ENCODE results near the gene DEFB132. TPM values are rescaled to one million over a fixed set of nuclear protein-coding genes. Genes with fewer than 3 reads are reported as not detected.

DEFB132 gene
- total and polyA plus RNA-seq, 2 of the 13 experiments (the other 11 are each of a cell fraction or from before 2014, with no cell fraction given): not detected

- TF ChIP-seq ZNF646 (CRISPR knock-in tag; IDR thresholded peaks at IDR 0.05) (no peak), ZNF18 (CRISPR knock-in tag; IDR thresholded peaks at IDR 0.05; ENCODE audit: insufficient replicate concordance) (peak; percentile 98), ZNF337 (CRISPR knock-in tag; IDR thresholded peaks at IDR 0.05; ENCODE audit: borderline replicate concordance, low read depth) (peak; percentile 98), ZFX (CRISPR knock-in tag; IDR thresholded peaks at IDR 0.05; ENCODE audit: low read depth) (peak; percentile 93), SNAPC4 (CRISPR knock-in tag; IDR thresholded peaks at IDR 0.05) (peak; percentile 98), ZNF720 (CRISPR knock-in tag; IDR thresholded peaks at IDR 0.05) (peak; percentile 36; the same call in 1 of the 2 replicates), MTERF4 (CRISPR knock-in tag; IDR thresholded peaks at IDR 0.05) (peak; percentile 98), ZNF496 (CRISPR knock-in tag; IDR thresholded peaks at IDR 0.05; ENCODE audit: insufficient replicate concordance) (no peak), HNRNPLL (IDR thresholded peaks at IDR 0.05; ENCODE audit: low read depth, low read length, poor library complexity, severe bottlenecking) (peak; percentile 100), ZNF468 (CRISPR knock-in tag; IDR thresholded peaks at IDR 0.05) (no peak; the same call in 1 of the 2 replicates), MED1 (CRISPR knock-in tag; IDR thresholded peaks at IDR 0.05) (peak; percentile 96), ZFP36L2 (CRISPR knock-in tag; IDR thresholded peaks at IDR 0.05) (peak; percentile 66; the same call in 1 of the 2 replicates), MIXL1 (CRISPR knock-in tag; IDR thresholded peaks at IDR 0.05) (peak; percentile 96)
Observed at GRCh38 chr20:297098-297924, 39.8 kb downstream of the DEFB132 start, which contains the start of gene ZCCHC3 (continued).

Data from HepG2 (cell line).